GM12891 (cell line): ENCODE data around the gene PTPN23.

Source experiments
- POLR2A ChIP-seq: IDR thresholded peaks from 2 replicates; pipeline ENCODE4 v1.6.1; 2011; ENCODE audit warnings: low read depth, low read length, control low read depth
- POLR2AphosphoS5 ChIP-seq: IDR thresholded peaks from 2 replicates; pipeline ENCODE4 v1.6.1; 2011; ENCODE audit warnings: low read depth, low read length, control low read depth
- TAF1 ChIP-seq: IDR thresholded peaks from 2 replicates; pipeline ENCODE4 v1.6.1; 2011; ENCODE audit warnings: low read depth, low read length, control low read depth

- no peak for TF ChIP-seq POLR2A
- no peak for TF ChIP-seq TAF1
- TF ChIP-seq POLR2AphosphoS5: no peak
Observed at GRCh38 chr3:47407237-47407636, 26.4 kb downstream of the PTPN23 start.
